ENCODE results near the gene SOX6.

Gene SOX6

GRCh38 chr11:16095756-16096155 lies 260.6 kb downstream of the SOX6 start:
- Histone ChIP-seq H2BK120ac (ENCODE audit: low read depth, low read length) (no peak overlapping the region), H2AK5ac (ENCODE audit: low read depth, low read length) (no peak overlapping the region), H3K23ac (ENCODE audit: low read depth, low read length, poor library complexity) (no peak overlapping the region), H3K4me2 (ENCODE audit: insufficient read depth, low read length, poor library complexity, severe bottlenecking) (no peak overlapping the region), H3K4me3 (ENCODE audit: low read length in 2 of 2) (no peak overlapping the region), H4K91ac (ENCODE audit: low read depth, low read length, poor library complexity) (no peak overlapping the region), H2BK15ac (ENCODE audit: low read length) (no peak overlapping the region), H3K27ac (replicated peaks; ENCODE audit: low read length) (no peak overlapping the region), H3K14ac (ENCODE audit: low read length) (no peak overlapping the region), H2AFZ (ENCODE audit: low read length) (no peak overlapping the region), H3K9ac (ENCODE audit: low read depth, low read length, poor library complexity) (no peak overlapping the region), H3K9me3 (replicated peaks in 1 of 2; ENCODE audit: control insufficient read depth in 2 of 2, insufficient read depth in 1 of 2, low read depth in 1 of 2, low read length in 2 of 2) (no peaks in the 10 kb centered on the region), H4K8ac (ENCODE audit: low read depth, low read length) (no peak overlapping the region), H3K18ac (ENCODE audit: low read length) (no peak overlapping the region), H3K36me3 (replicated peaks in 1 of 2; ENCODE audit: control insufficient read depth in 2 of 2, insufficient read depth in 2 of 2, low read length in 2 of 2) (no peaks in the 10 kb centered on the region), H3K4ac (ENCODE audit: low read length) (no peak overlapping the region), H3K27me3 (ENCODE audit: control insufficient read depth in 3 of 3, insufficient read depth in 3 of 3, low read depth in 1 of 3, low read length in 3 of 3) (no peaks in the 10 kb centered on the region), H3K79me1 (ENCODE audit: low read depth, low read length) (no peaks in the 10 kb centered on the region), H2BK12ac (ENCODE audit: low read length) (no peak overlapping the region), H3K4me1 (ENCODE audit: control insufficient read depth in 2 of 2, insufficient read depth in 1 of 2, low read depth in 1 of 2, low read length in 2 of 2) (peaks cover 0 to 12% of the 10 kb centered on the region in 2 donors), H2BK5ac (ENCODE audit: low read length) (no peak overlapping the region)
- DNase-seq (ENCODE audit: low spot score): no peak
- WGBS, 2 donors (ENCODE audit: extremely low coverage in 2 of 2, insufficient read length in 2 of 2, insufficient replicate concordance in 1 of 2): no CpG with 5 or more reads among the region's 1 CpG

- H3K4me3 ChIP-seq (ENCODE audit: low read length in 2 of 2): no peak overlapping the region
- H3K14ac ChIP-seq (ENCODE audit: low read length): no peak overlapping the region
- H2AK5ac ChIP-seq (ENCODE audit: low read depth, low read length): no peak overlapping the region
- no peak overlapping the region for H3K9ac ChIP-seq (ENCODE audit: low read depth, low read length, poor library complexity)
- no peak for DNase-seq (ENCODE audit: low spot score)
- H3K4ac ChIP-seq (ENCODE audit: low read length): no peak overlapping the region
- H3K4me1 ChIP-seq (ENCODE audit: control insufficient read depth in 2 of 2, insufficient read depth in 1 of 2, low read depth in 1 of 2, low read length in 2 of 2): peaks cover 0 to 12% of the 10 kb centered on the region in 2 donors
- no peak overlapping the region for H4K91ac ChIP-seq (ENCODE audit: low read depth, low read length, poor library complexity)
- no peak overlapping the region for H2AFZ ChIP-seq (ENCODE audit: low read length)
- no peak overlapping the region for H3K23ac ChIP-seq (ENCODE audit: low read depth, low read length, poor library complexity)
- H2BK5ac ChIP-seq (ENCODE audit: low read length): no peak overlapping the region
- H3K9me3 ChIP-seq (replicated peaks in 1 of 2; ENCODE audit: control insufficient read depth in 2 of 2, insufficient read depth in 1 of 2, low read depth in 1 of 2, low read length in 2 of 2): no peaks in the 10 kb centered on the region
- no CpG with 5 or more reads among the region's 3 CpGs for WGBS, 2 donors (ENCODE audit: extremely low coverage in 2 of 2, insufficient read length in 2 of 2, insufficient replicate concordance in 1 of 2)
- H3K36me3 ChIP-seq (replicated peaks in 1 of 2; ENCODE audit: control insufficient read depth in 2 of 2, insufficient read depth in 2 of 2, low read length in 2 of 2): no peaks in the 10 kb centered on the region
- H4K8ac ChIP-seq (ENCODE audit: low read depth, low read length): no peak overlapping the region
- H3K27ac ChIP-seq (replicated peaks; ENCODE audit: low read length): no peak overlapping the region
- no peak overlapping the region for H2BK12ac ChIP-seq (ENCODE audit: low read length)
- no peak overlapping the region for H3K18ac ChIP-seq (ENCODE audit: low read length)
- H3K27me3 ChIP-seq (ENCODE audit: control insufficient read depth in 3 of 3, insufficient read depth in 3 of 3, low read depth in 1 of 3, low read length in 3 of 3): no peaks in the 10 kb centered on the region
- H3K79me1 ChIP-seq (ENCODE audit: low read depth, low read length): no peaks in the 10 kb centered on the region
- H2BK15ac ChIP-seq (ENCODE audit: low read length): no peak overlapping the region
- no peak overlapping the region for H3K4me2 ChIP-seq (ENCODE audit: insufficient read depth, low read length, poor library complexity, severe bottlenecking)
- no peak overlapping the region for H2BK120ac ChIP-seq (ENCODE audit: low read depth, low read length)
These were observed 262.3 kb downstream of the SOX6 start for GRCh38 chr11:16093889-16094653.

GRCh38 chr11:16091862-16092261 lies 264.5 kb downstream of the SOX6 start:
- H3K4me3 ChIP-seq (ENCODE audit: low read length in 2 of 2): no peak overlapping the region
- H3K14ac ChIP-seq (ENCODE audit: low read length): no peak overlapping the region
- no peaks in the 10 kb centered on the region for H3K36me3 ChIP-seq (replicated peaks in 1 of 2; ENCODE audit: control insufficient read depth in 2 of 2, insufficient read depth in 2 of 2, low read length in 2 of 2)
- H3K18ac ChIP-seq (ENCODE audit: low read length): no peak overlapping the region
- no peak overlapping the region for H2BK12ac ChIP-seq (ENCODE audit: low read length)
- H2AFZ ChIP-seq (ENCODE audit: low read length): no peak overlapping the region
- H3K9ac ChIP-seq (ENCODE audit: low read depth, low read length, poor library complexity): no peak overlapping the region
- no peaks in the 10 kb centered on the region for H3K27me3 ChIP-seq (ENCODE audit: control insufficient read depth in 3 of 3, insufficient read depth in 3 of 3, low read depth in 1 of 3, low read length in 3 of 3)
- H3K79me1 ChIP-seq (ENCODE audit: low read depth, low read length): no peaks in the 10 kb centered on the region
- no peak overlapping the region for H4K8ac ChIP-seq (ENCODE audit: low read depth, low read length)
- WGBS, 2 donors (ENCODE audit: extremely low coverage in 2 of 2, insufficient read length in 2 of 2, insufficient replicate concordance in 1 of 2): no CpG with 5 or more reads among the region's 1 CpG
- DNase-seq (ENCODE audit: low spot score): no peak
- no peaks in the 10 kb centered on the region for H3K9me3 ChIP-seq (replicated peaks in 1 of 2; ENCODE audit: control insufficient read depth in 2 of 2, insufficient read depth in 1 of 2, low read depth in 1 of 2, low read length in 2 of 2)
- no peak overlapping the region for H3K4me2 ChIP-seq (ENCODE audit: insufficient read depth, low read length, poor library complexity, severe bottlenecking)
- no peak overlapping the region for H2BK15ac ChIP-seq (ENCODE audit: low read length)
- H3K4me1 ChIP-seq (ENCODE audit: control insufficient read depth in 2 of 2, insufficient read depth in 1 of 2, low read depth in 1 of 2, low read length in 2 of 2): peaks cover 0 to 7% of the 10 kb centered on the region in 2 donors
- H2AK5ac ChIP-seq (ENCODE audit: low read depth, low read length): no peak overlapping the region
- H3K4ac ChIP-seq (ENCODE audit: low read length): no peak overlapping the region
- no peak overlapping the region for H3K23ac ChIP-seq (ENCODE audit: low read depth, low read length, poor library complexity)
- no peak overlapping the region for H2BK5ac ChIP-seq (ENCODE audit: low read length)
- no peak overlapping the region for H4K91ac ChIP-seq (ENCODE audit: low read depth, low read length, poor library complexity)
- no peak overlapping the region for H2BK120ac ChIP-seq (ENCODE audit: low read depth, low read length)
- no peak overlapping the region for H3K27ac ChIP-seq (replicated peaks; ENCODE audit: low read length)

GRCh38 chr11:16089481-16089880 lies 266.9 kb downstream of the SOX6 start:
- Histone ChIP-seq H3K27ac (replicated peaks; ENCODE audit: low read length) (no peak overlapping the region), H2BK120ac (ENCODE audit: low read depth, low read length) (no peak overlapping the region), H4K8ac (ENCODE audit: low read depth, low read length) (no peak overlapping the region), H3K4me1 (ENCODE audit: control insufficient read depth in 2 of 2, insufficient read depth in 1 of 2, low read depth in 1 of 2, low read length in 2 of 2) (peaks cover 11 to 13% of the 10 kb centered on the region in 2 donors), H3K9ac (ENCODE audit: low read depth, low read length, poor library complexity) (no peak overlapping the region), H2BK15ac (ENCODE audit: low read length) (no peak overlapping the region), H2AFZ (ENCODE audit: low read length) (no peak overlapping the region), H3K23ac (ENCODE audit: low read depth, low read length, poor library complexity) (no peak overlapping the region), H2AK5ac (ENCODE audit: low read depth, low read length) (no peak overlapping the region), H2BK12ac (ENCODE audit: low read length) (no peak overlapping the region), H3K27me3 (ENCODE audit: control insufficient read depth in 3 of 3, insufficient read depth in 3 of 3, low read depth in 1 of 3, low read length in 3 of 3) (no peaks in the 10 kb centered on the region), H4K91ac (ENCODE audit: low read depth, low read length, poor library complexity) (no peak overlapping the region), H3K4me2 (ENCODE audit: insufficient read depth, low read length, poor library complexity, severe bottlenecking) (no peak overlapping the region), H3K4ac (ENCODE audit: low read length) (no peak overlapping the region), H3K4me3 (ENCODE audit: low read length in 2 of 2) (no peak overlapping the region), H3K14ac (ENCODE audit: low read length) (no peak overlapping the region), H3K79me1 (ENCODE audit: low read depth, low read length) (no peaks in the 10 kb centered on the region), H3K18ac (ENCODE audit: low read length) (no peak overlapping the region), H2BK5ac (ENCODE audit: low read length) (no peak overlapping the region), H3K9me3 (replicated peaks in 1 of 2; ENCODE audit: control insufficient read depth in 2 of 2, insufficient read depth in 1 of 2, low read depth in 1 of 2, low read length in 2 of 2) (no peaks in the 10 kb centered on the region), H3K36me3 (replicated peaks in 1 of 2; ENCODE audit: control insufficient read depth in 2 of 2, insufficient read depth in 2 of 2, low read length in 2 of 2) (no peaks in the 10 kb centered on the region)
- no CpG with 5 or more reads among the region's 1 CpG for WGBS, 2 donors (ENCODE audit: extremely low coverage in 2 of 2, insufficient read length in 2 of 2, insufficient replicate concordance in 1 of 2)
- no peak for DNase-seq (ENCODE audit: low spot score)

Data from neuronal stem cell (in vitro differentiated cells).